PC-9 (cell line): ENCODE measurements around the gene MAZ. TPM values are rescaled to one million over a fixed set of nuclear protein-coding genes. Genes with fewer than 3 reads are reported as not detected.

Experiments used
- BruUV-seq: library from RNA; stranded (reverse); fragments of 400-500 nt; replicated peaks from 2 replicates; lab custom pipeline; 2021; lab: Mats Ljungman, UMichigan
- CTCF ChIA-PET: fragments of 300-600 bp; sonication (Branson Sonifier 250); formaldehyde crosslinking; loops from one replicate; lab custom pipeline; 2022; ENCODE audit warnings: antibody characterized with exemption; lab: Charles Lee
- POLR2A ChIA-PET: fragments of 300-600 bp; sonication (Branson Sonifier 250); formaldehyde crosslinking; loops from one replicate; lab custom pipeline; 2022; ENCODE audit warnings: antibody characterized with exemption; ENCODE audit not compliant: unreplicated experiment; lab: Charles Lee
- DNase-seq, 2 experiments: peaks; one replicate each; pipeline versions ENCODE4 v3.0.0 to v3.0.0-alpha.2; 2015 to 2022; ENCODE audit warnings: mixed read lengths in 1 of 2
- H2AFZ ChIP-seq: fragments of 200-600 bp; sonication (generic); 2 replicates; pipeline ENCODE4 v1.8.1; 2017; ENCODE audit warnings: antibody characterized with exemption
- H3F3A ChIP-seq: fragments of 200-600 bp; sonication (generic); 2 replicates; pipeline ENCODE4 v1.8.1; 2017; ENCODE audit warnings: antibody characterized with exemption, mild to moderate bottlenecking, low read depth; ENCODE audit not compliant: insufficient read depth
- H3K27ac ChIP-seq: fragments of 200-600 bp; sonication (generic); 2 replicates; pipeline ENCODE4 v1.6.1; 2016; ENCODE audit warnings: mixed run types
- H3K27me3 ChIP-seq: fragments of 200-600 bp; sonication (generic); 2 replicates; pipeline ENCODE4 v1.6.1; 2016; ENCODE audit warnings: low read depth, mixed run types; ENCODE audit not compliant: insufficient read depth
- H3K36me3 ChIP-seq: fragments of 200-600 bp; sonication (generic); 2 replicates; pipeline ENCODE4 v1.6.1; 2016; ENCODE audit warnings: low read depth, mixed run types
- H3K4me1 ChIP-seq: fragments of 200-600 bp; sonication (generic); replicated peaks from 2 replicates; pipeline ENCODE4 v1.6.1; 2016; ENCODE audit warnings: mixed run types; ENCODE audit not compliant: insufficient read depth
- H3K4me2 ChIP-seq: fragments of 200-600 bp; sonication (generic); 2 replicates; pipeline ENCODE4 v1.6.1; 2017; ENCODE audit warnings: mixed run types
- H3K4me3 ChIP-seq: fragments of 200-600 bp; sonication (generic); 2 replicates; pipeline ENCODE4 v1.6.1; 2016; ENCODE audit warnings: mixed run types
- H3K79me2 ChIP-seq: fragments of 200-600 bp; sonication (generic); 2 replicates; pipeline ENCODE4 v1.6.1; 2017; ENCODE audit warnings: low read depth, mixed run types
- H3K9me2 ChIP-seq: fragments of 200-600 bp; sonication (generic); 2 replicates; pipeline ENCODE4 v1.8.1; 2017; ENCODE audit warnings: mild to moderate bottlenecking; ENCODE audit not compliant: insufficient read depth
- H3K9me3 ChIP-seq: fragments of 200-600 bp; sonication (generic); 2 replicates; pipeline ENCODE4 v1.8.1; 2016; ENCODE audit warnings: low read depth; ENCODE audit not compliant: insufficient read depth
- H4K20me1 ChIP-seq: fragments of 200-600 bp; sonication (generic); 2 replicates; pipeline ENCODE4 v1.8.1; 2017; ENCODE audit not compliant: insufficient read depth
- CTCF ChIP-seq: fragments of 200-600 bp; sonication (generic); conservative IDR thresholded peaks from 2 replicates; pipeline ENCODE4 v1.6.1; 2017; ENCODE audit warnings: mixed run types, antibody characterized with exemption, mild to moderate bottlenecking, moderate library complexity
- EZH2 ChIP-seq: fragments of 200-600 bp; sonication (generic); IDR thresholded peaks from 2 replicates; pipeline ENCODE4 v1.8.0; 2017; ENCODE audit warnings: antibody characterized with exemption, low read depth
- intact Hi-C: fragments of 100-400 bp; cut with micrococcal nuclease; formaldehyde crosslinking; loops from one replicate; pipeline ENCODE4 v1.10.0; 2022; ENCODE audit not compliant: unreplicated experiment
- total RNA-seq: library from RNA; stranded (reverse); gene quantifications from 2 replicates; pipeline ENCODE4 v1.2.3, GENCODE V29; 2021

The MAZ gene
- total RNA-seq, 1 experiment from 2014 or later = 481 TPM

- intact Hi-C loops = loop anchor here (2.0 kb wide), 1 partner anchor 214 kb away; no protein-coding TSS in a partner anchor
- Histone ChIP-seq H3K4me3 (peak overlapping the region; percentile 64), H4K20me1 (peaks cover 10% of the 10 kb centered on the region; the same call in 1 of the 2 replicates), H3K27me3 (no peaks in the 10 kb centered on the region), H2AFZ (peak overlapping the region; percentile 50), H3K4me1 (peaks cover 40% of the 10 kb centered on the region), H3K79me2 (peaks cover 17% of the 10 kb centered on the region), H3K27ac (peak overlapping the region; percentile 51), H3K36me3 (0 out of 2 replicates have a peak, but pooled peaks cover 14% of the 10 kb centered on the region), H3K9me2 (no peaks in the 10 kb centered on the region), H3F3A (peaks cover 64% of the 10 kb centered on the region), H3K9me3 (no peaks in the 10 kb centered on the region), H3K4me2 (peak overlapping the region; percentile 79)
- peak; percentile 49 to 78 for DNase-seq
- CTCF ChIA-PET = interaction anchor here (0.5 to 1.6 kb wide), 4 partner anchors 102 to 242 kb away, joined by 3 to 5 read pairs (median 4); no protein-coding TSS in a partner anchor
- no TSS peak for BruUV-seq
- no peak for TF ChIP-seq CTCF
- TF ChIP-seq EZH2 = no peak
- POLR2A ChIA-PET = interaction anchor here (0.5 to 1.0 kb wide), 7 partner anchors 10 to 108 kb away, joined by 4 to 20 read pairs (median 8); no protein-coding TSS in a partner anchor
Measured at GRCh38 chr16:29806641-29807425, 504 bp downstream of the MAZ start.

GRCh38 chr16:29807426-29808218 lies 1.3 kb downstream of the MAZ start:
- DNase-seq = peak; percentile 88 to 97
- TF ChIP-seq CTCF (no peak; the same call in 1 of the 2 replicates), EZH2 (no peak)

More at GRCh38 chr16:29807426-29808218, 1.3 kb downstream of the MAZ start:
- TSS peak; percentile 50 for BruUV-seq
- ChIA-PET CTCF (interaction anchor here (0.6 to 1.6 kb wide), 5 partner anchors 41 to 214 kb away, joined by 3 to 10 read pairs (median 4); no protein-coding TSS in a partner anchor), POLR2A (interaction anchor here (0.5 to 1.0 kb wide), 6 partner anchors 9 to 108 kb away, joined by 3 to 20 read pairs (median 4); partner anchors contain the start of gene PAGR1)
- H3K9me2 ChIP-seq = no peaks in the 10 kb centered on the region
- no peaks in the 10 kb centered on the region for H3K9me3 ChIP-seq
- intact Hi-C loops = loop anchor here (2.0 kb wide), 1 partner anchor 213 kb away; no protein-coding TSS in a partner anchor
- peak overlapping the region; percentile 79 for H3K4me2 ChIP-seq
- peak overlapping the region; percentile 50 for H2AFZ ChIP-seq
- 0 out of 2 replicates have a peak, but pooled peaks cover 9% of the 10 kb centered on the region for H3K36me3 ChIP-seq
- H3K4me3 ChIP-seq = peak overlapping the region; percentile 58
- H3K79me2 ChIP-seq = peaks cover 17% of the 10 kb centered on the region
- peaks cover 65% of the 10 kb centered on the region for H3F3A ChIP-seq
- H3K27me3 ChIP-seq = no peaks in the 10 kb centered on the region
- peak overlapping the region; percentile 51 for H3K27ac ChIP-seq
- H3K4me1 ChIP-seq = peaks cover 47% of the 10 kb centered on the region
- peaks cover 10% of the 10 kb centered on the region; the same call in 1 of the 2 replicates for H4K20me1 ChIP-seq
